ENCODE results near the gene RASAL2.
"Not testable (repeated sequence)": the region's sequence is repeated elsewhere in the genome, so short reads cannot be mapped to it uniquely, and the experiment has no call there.

The RASAL2 gene

DNA sequence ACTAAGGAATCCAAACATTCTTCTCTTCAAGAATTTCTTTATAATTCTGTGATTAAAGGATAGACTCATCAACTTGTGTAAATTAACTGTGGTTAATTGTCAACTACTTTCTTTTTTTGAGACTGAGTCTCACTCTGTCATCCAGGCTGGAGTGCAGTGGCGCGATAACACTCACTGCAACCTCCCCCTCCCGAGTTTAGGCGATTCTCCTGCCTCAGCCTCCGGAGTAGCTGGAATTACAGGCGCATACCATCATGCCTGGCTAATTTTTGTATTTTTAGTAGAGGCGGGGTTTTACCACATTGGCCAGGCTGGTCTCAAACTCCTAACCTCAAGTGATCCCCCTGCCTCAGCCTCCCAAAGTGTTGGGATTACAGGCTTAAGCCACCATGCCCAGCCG is 296.4 kb downstream of the RASAL2 start:
- not testable (repeated sequence) for DNase-seq (ENCODE audit: low read depth, low spot score)

DNA sequence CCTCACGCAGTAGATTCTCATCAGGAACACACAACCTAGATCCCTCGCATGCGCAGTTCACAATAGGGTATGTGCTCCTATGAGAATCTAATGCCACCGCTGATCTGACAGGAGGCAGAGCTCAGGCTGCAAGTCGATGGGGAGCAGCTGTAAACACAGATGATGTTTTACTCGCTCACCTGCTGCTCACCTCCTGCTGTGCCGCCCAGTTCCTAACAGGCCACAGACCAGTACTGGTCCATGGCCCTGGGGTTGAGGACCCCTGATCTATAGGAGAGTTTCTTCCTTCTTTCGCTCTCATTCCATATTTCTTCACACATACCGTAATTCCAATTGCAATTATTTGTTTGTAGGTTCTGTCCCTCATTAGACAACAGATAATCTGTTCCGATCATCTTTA is 299.5 kb downstream of the RASAL2 start:
- no peak for DNase-seq (ENCODE audit: low read depth, low spot score)

DNA sequence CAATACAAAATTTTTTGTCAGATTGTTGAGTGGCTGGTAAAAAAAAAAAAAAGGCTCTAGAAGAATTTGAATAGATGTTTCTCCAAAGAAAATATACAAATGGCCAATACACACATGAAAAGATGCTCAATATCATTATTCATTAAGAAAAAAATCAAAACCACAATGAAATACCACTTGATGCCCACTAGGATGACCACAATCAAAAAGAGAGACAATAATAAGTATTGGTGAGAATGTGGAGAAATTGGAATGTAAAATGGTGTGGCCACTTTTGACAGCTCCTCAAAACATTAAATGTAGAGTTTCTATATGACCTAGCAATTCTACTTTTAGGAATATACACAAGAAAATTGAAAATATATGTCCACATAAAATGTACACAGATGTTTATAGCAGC is 302.9 kb downstream of the RASAL2 start:
- no peak for DNase-seq (ENCODE audit: low read depth, low spot score)

DNA sequence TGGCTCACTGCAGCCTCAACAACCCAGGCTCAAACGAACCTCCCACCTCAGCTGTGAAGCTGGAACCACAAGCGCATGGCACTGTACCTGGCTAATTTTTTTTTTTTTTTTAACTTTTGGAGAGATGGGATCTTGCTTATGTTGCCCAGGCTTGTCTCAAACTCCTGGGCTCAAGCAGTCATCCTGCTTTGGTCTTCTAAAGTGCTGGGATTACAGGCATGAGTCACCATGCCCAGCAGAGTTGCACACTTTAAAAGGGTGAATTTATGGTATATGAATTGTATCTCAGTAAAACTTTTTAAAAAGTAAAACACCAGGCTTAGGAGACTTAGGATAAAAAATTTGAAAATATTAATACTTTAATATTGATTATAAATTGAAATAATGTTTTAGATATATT is 303.8 kb downstream of the RASAL2 start:
- DNase-seq (ENCODE audit: low read depth, low spot score) = no peak

DNA sequence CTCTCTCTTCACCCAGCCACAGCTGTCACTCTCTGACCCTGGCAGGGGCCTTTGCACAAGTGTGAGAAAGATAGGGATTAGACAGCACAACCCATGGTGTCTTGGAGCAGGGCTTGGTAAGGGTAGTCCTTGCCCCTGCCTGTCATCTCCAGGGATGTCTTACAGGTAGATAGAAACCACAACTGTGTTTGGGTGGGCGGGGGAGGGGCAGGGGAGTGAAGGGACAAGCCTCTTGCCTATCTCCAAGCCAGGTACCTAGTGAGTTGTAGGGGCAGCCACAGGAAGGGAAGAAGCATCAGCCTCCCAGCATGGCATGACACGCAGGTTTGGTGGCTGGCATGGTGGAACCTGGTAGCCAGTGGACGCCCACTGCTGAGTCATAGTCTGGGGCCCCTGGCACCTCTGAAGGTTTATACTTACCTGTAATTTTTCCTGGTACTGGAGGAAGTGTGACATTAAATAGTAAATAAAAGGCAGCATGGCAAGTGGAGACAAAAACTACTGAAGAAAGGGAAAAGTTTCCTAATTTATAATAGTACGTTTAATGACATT is 305.3 kb downstream of the RASAL2 start:
- no peak for DNase-seq (ENCODE audit: low read depth, low spot score)

DNA sequence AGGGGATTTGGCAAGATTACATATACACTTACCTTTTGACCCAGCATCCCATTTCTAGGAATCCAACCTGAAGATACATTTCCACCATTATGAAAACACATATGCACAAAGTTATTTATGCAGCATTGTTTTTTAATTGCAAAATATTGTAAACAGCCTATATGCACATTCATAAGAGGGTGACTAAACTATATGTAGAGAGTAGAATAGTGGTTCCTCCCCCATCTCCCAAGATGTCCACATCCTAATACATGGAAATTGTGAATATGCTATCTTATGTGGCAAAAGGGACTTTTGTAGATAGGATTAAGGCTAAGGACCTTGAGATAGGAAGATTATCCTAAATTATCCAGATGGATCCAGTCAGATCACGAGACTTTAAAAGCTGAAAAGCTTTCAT is 311.2 kb downstream of the RASAL2 start:
- DNase-seq (ENCODE audit: low read depth, low spot score) = no peak

DNA sequence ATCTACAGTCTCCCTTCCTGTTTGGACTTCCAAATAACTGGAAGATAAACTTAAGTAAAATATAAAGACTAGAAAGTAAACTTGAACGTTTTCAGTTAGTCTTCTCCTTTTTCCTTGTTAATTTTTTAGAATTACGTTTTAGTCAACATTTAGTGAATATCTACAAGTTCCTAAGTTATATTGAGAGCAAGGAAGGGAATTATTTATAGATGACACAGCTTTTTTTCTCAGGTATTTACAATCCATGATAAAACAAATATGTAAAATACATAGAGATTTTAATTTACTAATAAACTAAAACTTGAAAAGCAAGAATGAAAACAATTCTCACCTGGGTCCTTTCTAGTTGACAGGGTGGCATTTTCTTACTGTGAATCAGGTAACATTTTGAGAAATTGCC is 313.3 kb downstream of the RASAL2 start:
- no peak for DNase-seq (ENCODE audit: low read depth, low spot score)

DNA sequence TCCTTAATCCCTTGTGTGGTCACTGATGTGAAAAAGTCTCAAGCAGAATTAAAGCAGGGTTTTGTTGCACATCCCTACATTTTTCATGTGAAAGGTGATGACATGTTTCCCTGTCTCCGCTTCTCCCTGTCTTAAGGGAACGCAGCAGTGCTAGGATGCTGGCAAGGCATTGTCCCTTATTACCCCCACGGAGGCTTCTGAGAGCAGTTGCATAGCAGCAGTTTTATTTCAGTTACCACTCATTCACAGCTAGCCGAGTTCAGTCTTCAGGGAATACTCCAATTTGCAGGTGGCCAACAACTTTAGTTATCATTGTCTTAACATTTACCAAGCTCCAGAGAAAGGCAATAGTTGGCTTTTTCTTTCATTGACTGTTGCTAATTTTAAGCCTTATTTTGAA is 313.8 kb downstream of the RASAL2 start:
- no peak for DNase-seq (ENCODE audit: low read depth, low spot score)

DNA sequence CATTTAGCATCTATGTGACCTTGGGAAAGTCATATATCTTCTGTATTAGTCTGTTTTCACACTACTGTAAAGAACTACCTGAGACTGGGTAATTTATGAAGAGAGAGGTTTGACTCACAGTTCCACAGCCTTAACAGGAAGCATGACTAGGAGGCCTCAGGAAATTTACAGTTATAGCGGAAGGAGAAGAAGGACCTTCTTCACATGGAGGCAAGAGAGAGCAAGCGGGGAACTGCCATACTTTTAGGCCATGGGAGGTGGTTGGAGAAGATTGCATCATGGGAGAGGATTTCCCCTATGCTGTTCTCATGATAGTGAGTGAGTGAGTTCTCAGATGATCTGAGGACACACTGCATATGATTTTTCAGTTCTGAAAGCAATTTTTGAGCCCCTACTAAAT is 315.0 kb downstream of the RASAL2 start:
- DNase-seq (ENCODE audit: low read depth, low spot score) = no peak

DNA sequence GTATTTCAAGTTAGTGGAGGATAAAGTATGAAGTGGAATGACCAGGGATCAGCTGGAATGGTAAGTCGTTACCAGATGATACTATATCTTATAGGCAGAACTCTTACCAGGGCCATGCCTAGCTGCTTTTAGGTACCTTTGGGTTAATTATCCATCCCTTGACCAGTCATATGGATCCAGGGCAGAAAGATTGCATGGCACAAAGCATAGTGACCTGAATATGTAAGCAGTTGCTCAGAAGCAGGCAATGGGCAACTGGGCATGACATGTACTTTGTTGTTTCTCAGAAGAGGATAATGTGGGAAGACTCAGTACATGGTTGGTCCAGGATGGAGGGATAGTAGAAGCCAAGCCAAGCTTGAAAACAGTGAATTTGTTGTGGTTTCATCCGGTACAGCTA is 315.6 kb downstream of the RASAL2 start:
- DNase-seq (ENCODE audit: low read depth, low spot score) = no peak

DNA sequence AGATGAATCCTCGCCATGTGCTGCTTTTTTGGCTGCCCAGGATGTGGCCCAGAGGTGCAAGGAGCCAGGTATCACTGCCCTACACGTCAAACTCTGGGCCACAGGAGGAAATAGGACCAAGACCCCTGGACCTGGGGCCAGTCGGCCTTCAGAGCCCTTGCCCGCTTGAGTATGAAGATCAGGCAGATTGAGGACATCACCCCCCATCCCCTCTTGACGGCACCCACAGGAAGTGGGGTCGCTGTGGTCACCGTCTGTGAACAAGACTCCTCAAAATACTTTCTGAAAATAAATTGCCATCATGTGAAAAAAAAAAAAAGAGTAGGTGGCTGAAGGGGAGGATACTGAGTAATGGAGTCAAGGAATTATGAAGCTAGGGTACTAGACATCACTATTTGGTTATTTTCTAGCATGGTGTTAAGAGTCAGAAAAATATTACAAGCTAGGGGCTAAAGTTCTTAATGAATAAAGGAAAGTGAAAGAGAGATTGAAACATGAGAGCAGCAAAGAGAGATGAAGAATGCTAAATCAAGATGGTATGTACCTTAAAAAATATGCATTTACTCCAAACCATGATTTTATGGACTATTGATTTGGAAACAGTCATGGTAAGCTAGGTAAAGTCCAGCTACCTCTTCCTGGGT is 318.0 kb downstream of the RASAL2 start:
- DNase-seq (ENCODE audit: low read depth, low spot score) = no peak

DNA sequence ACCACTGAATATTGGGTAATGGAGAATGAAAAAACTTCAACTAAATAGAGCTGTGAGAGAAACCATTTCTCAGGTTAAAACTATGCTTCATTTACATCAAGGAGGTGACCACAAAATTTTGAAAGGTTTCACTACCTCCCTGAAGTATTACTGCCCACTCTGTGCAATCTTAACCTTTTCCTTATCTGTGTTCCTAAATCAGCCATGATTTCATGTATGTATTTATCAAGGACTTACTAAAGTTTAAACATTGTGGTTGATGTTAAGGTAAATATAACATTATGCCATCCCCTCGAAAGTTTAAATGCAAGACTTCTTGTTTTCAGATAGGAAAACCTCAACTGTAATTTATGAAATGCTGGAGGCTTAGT is 318.5 kb downstream of the RASAL2 start:
- DNase-seq (ENCODE audit: low read depth, low spot score) = no peak

DNA sequence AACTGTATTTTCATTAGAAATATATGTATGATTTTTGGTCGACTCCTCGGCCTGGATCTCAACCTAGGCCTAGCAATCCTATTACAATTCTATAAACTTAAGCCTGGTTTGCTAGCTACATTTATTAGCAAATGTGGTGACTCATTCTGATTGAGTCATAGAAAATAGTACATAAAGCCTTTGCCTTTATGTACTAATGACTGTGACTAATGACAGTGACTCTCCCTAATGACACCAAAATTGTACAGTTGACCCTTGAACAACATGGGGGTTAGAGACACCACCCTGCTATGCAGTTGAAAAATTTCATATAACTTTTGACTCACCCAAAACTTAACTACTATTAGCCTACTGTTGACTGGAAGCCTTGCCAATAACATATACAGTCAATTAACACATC is 324.0 kb downstream of the RASAL2 start:
- peak; percentile 8 for DNase-seq (ENCODE audit: low read depth, low spot score)

DNA sequence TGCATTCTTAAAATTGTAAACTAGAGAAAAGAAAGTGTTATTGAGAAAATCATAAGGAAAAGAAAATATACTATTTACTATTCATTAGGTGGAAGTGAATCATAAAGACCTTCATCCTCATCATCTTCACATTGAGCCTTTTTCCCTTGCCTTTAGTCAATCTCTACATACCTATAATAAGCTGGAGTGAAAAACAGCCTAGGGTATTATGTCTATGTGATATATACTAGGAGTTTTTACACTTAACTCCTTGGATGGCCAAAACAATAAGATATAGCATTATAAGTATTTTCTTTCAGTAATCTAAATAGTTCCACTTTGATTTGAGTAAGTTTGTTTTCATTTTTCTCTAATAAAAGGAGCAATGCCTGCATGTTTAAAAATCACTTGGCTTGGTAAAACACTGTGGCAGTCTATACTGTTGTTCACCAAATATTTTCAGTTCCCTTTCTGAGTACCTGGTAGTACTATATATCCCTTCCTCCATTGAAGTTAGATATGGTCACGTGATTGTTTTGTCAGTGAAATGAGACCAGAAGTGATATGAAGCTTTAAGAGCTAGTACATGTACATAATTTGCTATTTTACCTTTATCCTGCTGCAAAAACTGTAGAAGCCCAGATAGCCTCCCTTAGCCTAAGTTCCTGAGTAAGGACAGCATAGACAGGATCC is 324.5 kb downstream of the RASAL2 start:
- DNase-seq (ENCODE audit: low read depth, low spot score) = no peak

DNA sequence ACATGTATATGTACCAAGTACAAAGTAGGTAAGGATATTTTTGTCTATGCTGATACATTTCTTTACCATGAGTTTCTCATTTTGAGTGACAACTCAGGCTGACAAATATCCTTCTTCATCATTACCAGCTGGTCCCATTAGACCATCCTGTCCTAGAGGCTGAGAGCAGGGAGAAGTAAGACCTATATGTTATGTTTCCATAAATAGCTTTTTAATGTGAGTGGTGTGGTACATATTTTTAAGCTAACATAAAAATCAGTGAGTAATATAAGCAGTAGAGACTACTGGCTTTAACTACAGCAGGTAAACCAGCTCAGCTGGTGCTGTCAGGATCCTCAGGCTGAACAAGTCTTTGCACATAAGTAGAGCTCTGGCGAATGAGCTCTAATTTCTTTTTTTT is 340.5 kb downstream of the RASAL2 start:
- no peak for DNase-seq (ENCODE audit: low read depth, low spot score)

DNA sequence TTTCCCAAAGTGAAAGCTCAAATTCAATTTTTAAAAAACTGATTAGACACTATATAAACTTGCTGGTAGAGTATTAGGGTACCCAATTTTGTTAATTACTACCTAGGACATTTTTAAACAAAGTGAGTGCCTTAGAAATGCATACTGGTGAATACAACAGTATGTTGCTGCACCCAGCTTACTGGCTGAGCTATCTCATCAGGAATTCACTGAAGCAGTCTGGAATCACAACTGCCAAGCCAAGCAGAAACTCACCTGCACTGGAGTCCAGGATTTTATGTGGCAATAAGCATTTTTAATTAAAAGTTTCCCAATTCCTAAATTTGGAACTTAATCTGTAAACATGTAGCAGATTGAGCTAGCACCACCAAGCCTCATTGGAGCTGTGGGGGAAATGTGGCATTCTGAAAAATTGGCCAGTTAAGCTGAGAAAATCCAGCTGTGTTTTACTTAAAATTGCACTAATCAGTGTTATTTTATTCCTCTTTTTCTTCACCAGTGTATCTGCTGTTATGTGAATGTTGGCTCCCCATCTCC is 341.1 kb downstream of the RASAL2 start:
- no peak for DNase-seq (ENCODE audit: low read depth, low spot score)

DNA sequence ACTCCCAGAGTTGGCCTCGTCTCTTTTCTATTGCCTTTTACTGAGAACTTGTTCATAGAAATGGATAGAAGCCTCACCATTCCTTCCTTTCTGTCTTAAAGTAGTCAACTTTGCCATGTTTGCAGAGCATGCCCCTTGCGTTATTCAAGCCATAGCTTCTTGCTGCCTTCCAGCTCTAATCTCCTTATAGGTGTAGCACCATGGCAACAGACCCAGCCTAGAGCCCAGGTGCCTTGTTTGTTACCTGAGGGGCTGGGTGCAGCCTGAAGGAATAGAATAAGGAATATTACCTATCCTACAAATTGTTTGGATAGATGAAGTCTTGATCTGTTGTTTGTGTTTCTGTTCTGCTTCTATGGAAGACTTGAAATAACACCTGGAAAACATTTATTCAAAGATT is 343.0 kb downstream of the RASAL2 start:
- no peak for DNase-seq (ENCODE audit: low read depth, low spot score)

DNA sequence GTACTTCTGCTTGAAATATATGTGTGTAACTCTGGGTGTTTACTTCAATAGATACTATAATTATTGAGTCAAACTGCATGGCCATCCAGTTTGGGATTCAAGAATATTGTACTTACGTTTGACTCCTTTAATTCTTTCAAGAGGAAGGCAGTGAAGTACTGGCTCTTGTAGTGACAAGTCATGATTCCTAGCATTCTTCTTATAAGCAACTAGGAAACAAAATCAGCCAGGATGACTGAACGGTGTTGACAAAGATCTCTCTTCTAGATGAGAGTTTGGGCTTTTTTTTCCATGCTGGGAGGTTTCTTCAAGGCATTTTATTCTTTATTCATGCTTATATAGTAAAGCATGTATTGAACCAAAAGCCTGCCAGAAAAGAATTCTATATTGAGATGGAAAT is 344.5 kb downstream of the RASAL2 start:
- no peak for DNase-seq (ENCODE audit: low read depth, low spot score)

DNA sequence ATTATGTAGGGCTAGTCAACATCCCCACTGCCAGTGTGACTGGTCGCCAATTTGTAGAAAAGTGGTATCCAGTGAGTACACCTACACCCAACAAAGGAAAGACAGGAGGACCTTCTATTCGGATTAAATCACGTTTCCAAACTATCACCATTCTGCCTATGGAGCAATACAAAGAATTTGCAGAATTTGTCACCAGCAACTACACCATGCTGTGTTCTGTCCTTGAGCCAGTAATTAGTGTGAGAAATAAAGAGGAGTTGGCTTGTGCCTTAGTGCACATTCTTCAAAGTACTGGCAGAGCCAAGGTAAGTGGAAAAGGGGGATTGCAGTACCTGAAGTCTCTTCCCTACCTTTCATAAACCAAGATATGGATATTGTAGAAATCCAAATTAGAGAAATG is 349.0 kb downstream of the RASAL2 start:
- DNase-seq (ENCODE audit: low read depth, low spot score) = no peak

DNA sequence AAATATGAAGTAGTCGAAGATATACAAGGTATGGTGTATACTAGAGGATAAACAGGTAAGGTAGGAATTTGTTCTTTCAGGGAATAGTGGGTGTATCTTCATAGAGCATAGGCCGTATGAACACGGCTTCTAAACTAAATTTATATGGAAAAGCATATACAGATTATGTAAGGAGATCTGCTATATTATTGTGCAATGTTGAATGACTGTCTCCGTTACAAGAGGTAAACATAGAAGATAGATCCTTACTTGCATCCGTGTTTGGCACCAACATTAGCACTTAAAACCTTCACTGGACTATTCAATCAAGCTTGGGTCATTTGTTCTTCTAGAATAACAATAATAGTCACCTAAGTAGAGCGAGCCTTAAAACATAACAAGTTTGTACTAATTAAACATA is 357.0 kb downstream of the RASAL2 start:
- DNase-seq (ENCODE audit: low read depth, low spot score) = no peak

DNA sequence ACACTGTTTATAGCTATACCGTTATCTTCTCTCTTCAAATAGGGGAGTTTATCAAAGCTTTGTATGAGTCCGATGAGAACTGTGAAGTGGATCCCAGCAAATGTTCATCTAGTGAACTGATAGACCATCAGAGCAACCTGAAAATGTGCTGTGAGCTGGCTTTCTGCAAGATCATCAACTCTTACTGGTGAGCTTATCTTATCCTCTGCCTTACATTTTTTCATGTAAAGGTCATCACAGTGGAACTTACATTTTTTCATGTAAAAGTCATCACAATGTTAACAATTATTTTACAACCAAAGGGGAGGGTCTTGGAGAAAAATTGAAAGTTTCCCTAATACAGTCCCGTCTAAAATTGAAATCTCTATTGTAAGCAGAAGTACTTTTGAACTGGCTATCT is 357.6 kb downstream of the RASAL2 start:
- DNase-seq (ENCODE audit: low read depth, low spot score) = no peak

DNA sequence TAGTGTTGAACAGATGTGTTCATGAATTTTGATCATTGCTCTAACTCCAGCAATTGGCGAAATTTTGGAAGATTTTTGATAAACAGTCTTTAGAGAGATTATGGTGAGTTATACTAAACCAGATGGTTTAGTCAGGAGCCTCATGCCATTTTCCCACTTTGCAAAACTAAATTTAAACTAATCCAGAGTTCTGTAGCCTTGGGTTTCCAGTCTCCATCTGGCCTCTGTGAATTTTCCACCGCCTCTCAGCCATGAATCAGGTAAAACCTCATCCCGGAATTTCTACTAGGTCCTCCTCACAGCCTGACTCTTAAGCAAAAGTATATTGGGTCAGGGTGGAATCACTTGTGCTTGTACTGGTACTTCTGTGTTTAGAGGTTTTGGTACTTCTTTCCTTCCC is 358.1 kb downstream of the RASAL2 start:
- no peak for DNase-seq (ENCODE audit: low read depth, low spot score)

DNA sequence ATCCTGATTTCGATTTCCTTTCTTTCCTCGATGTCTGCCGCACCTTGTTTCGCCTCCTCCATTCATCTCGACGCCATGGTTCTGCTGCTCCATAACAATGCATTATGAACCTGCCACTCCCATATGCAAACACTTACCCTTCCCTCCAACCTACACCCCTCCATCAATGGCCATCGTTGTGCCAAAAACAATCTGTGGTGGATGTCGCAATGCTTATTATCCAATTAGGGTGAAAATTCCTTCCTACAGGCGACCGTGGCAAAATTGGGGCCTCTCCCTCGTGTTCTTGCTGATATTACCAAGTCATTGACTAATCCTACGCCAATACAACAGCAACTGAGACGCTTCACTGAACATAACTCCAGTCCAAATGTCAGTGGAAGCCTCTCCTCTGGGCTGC is 362.6 kb downstream of the RASAL2 start:
- DNase-seq (ENCODE audit: low read depth, low spot score) = no peak
